H9 (cell line): ENCODE measurements around the gene NUAK2. TPM values are rescaled to one million over a fixed set of nuclear protein-coding genes. Genes with fewer than 3 reads are reported as not detected.

Experiments
- DNase-seq: peaks from one replicate; pipeline ENCODE4 v3.0.0-alpha.2; 2017
- H2AFZ ChIP-seq: one replicate; pipeline ENCODE4 v1.6.1; 2013; ENCODE audit warnings: mild to moderate bottlenecking, low read length, control low read depth, moderate library complexity
- H2AK5ac ChIP-seq: 2 replicates; pipeline ENCODE4 v1.6.1; 2013; ENCODE audit warnings: low read length, control low read depth, mixed read lengths; ENCODE audit not compliant: insufficient read length
- H2BK120ac ChIP-seq: one replicate; pipeline ENCODE4 v1.6.1; 2013; ENCODE audit warnings: low read depth, mild to moderate bottlenecking, low read length, control low read depth, inconsistent platforms; ENCODE audit not compliant: poor library complexity, severe bottlenecking
- H2BK12ac ChIP-seq: 2 replicates; pipeline ENCODE4 v1.6.1; 2013; ENCODE audit warnings: low read length, control low read depth, mixed read lengths, low read depth; ENCODE audit not compliant: insufficient read length
- H2BK15ac ChIP-seq: 2 replicates; pipeline ENCODE4 v1.6.1; 2013; ENCODE audit warnings: low read depth, low read length, control low read depth
- H2BK20ac ChIP-seq: one replicate; pipeline ENCODE4 v1.6.1; 2013; ENCODE audit warnings: low read depth, mild to moderate bottlenecking, low read length, control low read depth, inconsistent platforms; ENCODE audit not compliant: poor library complexity, severe bottlenecking
- H2BK5ac ChIP-seq: 2 replicates; pipeline ENCODE4 v1.6.1; 2013; ENCODE audit warnings: low read length, control low read depth, mixed read lengths; ENCODE audit not compliant: insufficient read length
- H3K14ac ChIP-seq: 2 replicates; pipeline ENCODE4 v1.6.1; 2013; ENCODE audit warnings: low read length, control low read depth; ENCODE audit not compliant: insufficient read depth
- H3K18ac ChIP-seq: 2 replicates; pipeline ENCODE4 v1.6.1; 2013; ENCODE audit warnings: low read depth, mild to moderate bottlenecking, mixed read lengths, low read length, control low read depth; ENCODE audit not compliant: insufficient read length
- H3K23ac ChIP-seq: 2 replicates; pipeline ENCODE4 v1.6.1; 2013; ENCODE audit warnings: low read length, control low read depth, mixed read lengths, low read depth; ENCODE audit not compliant: insufficient read length
- H3K23me2 ChIP-seq: 2 replicates; pipeline ENCODE4 v1.6.1; 2013; ENCODE audit warnings: low read depth, mild to moderate bottlenecking, mixed read lengths, low read length, control low read depth; ENCODE audit not compliant: insufficient read length, poor library complexity, severe bottlenecking
- H3K27ac ChIP-seq: 2 replicates; pipeline ENCODE4 v1.5.1; 2013; ENCODE audit warnings: low read length, control low read depth, mixed read lengths, low read depth; ENCODE audit not compliant: insufficient read length
- H3K27me3 ChIP-seq: 2 replicates; pipeline ENCODE4 v1.6.1; 2013; ENCODE audit warnings: low read length, control low read depth, inconsistent platforms; ENCODE audit not compliant: insufficient read depth
- H3K4ac ChIP-seq: 2 replicates; pipeline ENCODE4 v1.6.1; 2013; ENCODE audit warnings: low read depth, mild to moderate bottlenecking, control low read depth, inconsistent platforms, low read length, moderate library complexity
- H3K4me1 ChIP-seq: 2 replicates; pipeline ENCODE4 v1.6.1; 2013; ENCODE audit warnings: low read length, control low read depth, inconsistent platforms; ENCODE audit not compliant: insufficient read depth
- H3K4me2 ChIP-seq: 2 replicates; pipeline ENCODE4 v1.6.1; 2013; ENCODE audit warnings: low read length, control low read depth, mixed read lengths; ENCODE audit not compliant: insufficient read length, insufficient read depth
- H3K56ac ChIP-seq: 2 replicates; pipeline ENCODE4 v1.6.1; 2013; ENCODE audit warnings: low read depth, mild to moderate bottlenecking, mixed read lengths, low read length, control low read depth; ENCODE audit not compliant: insufficient read length
- H3K79me1 ChIP-seq: 2 replicates; pipeline ENCODE4 v1.6.1; 2013; ENCODE audit warnings: low read depth, mild to moderate bottlenecking, moderate library complexity, low read length, control low read depth, inconsistent platforms; ENCODE audit not compliant: insufficient read depth, poor library complexity, severe bottlenecking
- H3K79me2 ChIP-seq: 2 replicates; pipeline ENCODE4 v1.6.1; 2013; ENCODE audit warnings: low read length, control low read depth, inconsistent platforms; ENCODE audit not compliant: insufficient read depth
- H3K9ac ChIP-seq: 2 replicates; pipeline ENCODE4 v1.6.1; 2013; ENCODE audit warnings: low read length, control low read depth, mixed read lengths; ENCODE audit not compliant: insufficient read length; ENCODE audit errors: extremely low read depth
- H3K9me3 ChIP-seq: one replicate; pipeline ENCODE4 v1.6.1; 2013; ENCODE audit warnings: low read depth, low read length, inconsistent platforms; ENCODE audit not compliant: control insufficient read depth
- H3T11ph ChIP-seq: one replicate; pipeline ENCODE4 v1.6.1; 2013; ENCODE audit warnings: mild to moderate bottlenecking, low read length, control low read depth, inconsistent platforms
- H4K20me1 ChIP-seq: one replicate; pipeline ENCODE4 v1.6.1; 2013; ENCODE audit not compliant: control insufficient read depth, insufficient read length, insufficient read depth
- H4K5ac ChIP-seq: 2 replicates; pipeline ENCODE4 v1.6.1; 2013; ENCODE audit warnings: low read depth, mild to moderate bottlenecking, mixed read lengths, low read length, control low read depth; ENCODE audit not compliant: insufficient read length
- H4K8ac ChIP-seq: replicated peaks from 2 replicates; pipeline ENCODE4 v1.6.1; 2013; ENCODE audit warnings: low read length, control low read depth, mixed read lengths, low read depth; ENCODE audit not compliant: insufficient read length
- H4K91ac ChIP-seq: 2 replicates; pipeline ENCODE4 v1.6.1; 2013; ENCODE audit warnings: low read depth, mild to moderate bottlenecking, moderate library complexity, mixed read lengths, low read length, control low read depth; ENCODE audit not compliant: insufficient read length
- H3K27ac Mint-ChIP-seq, 3 experiments: 2 replicates in 2 of 3; 3 replicates in 1 of 3; pipeline ENCODE4 v1.8.0; 2020 to 2021; ENCODE audit warnings: mixed read lengths in 3 of 3, mild to moderate bottlenecking in 1 of 3, moderate library complexity in 1 of 3
- H3K27me3 Mint-ChIP-seq: 2 replicates; pipeline ENCODE4 v1.8.0; 2021; ENCODE audit warnings: low read depth, mild to moderate bottlenecking, moderate library complexity, mixed read lengths
- H3K36me3 Mint-ChIP-seq, 3 experiments: 2 replicates in 2 of 3; 3 replicates in 1 of 3; pipeline ENCODE4 v1.8.0; 2020 to 2021; ENCODE audit warnings: low read depth in 3 of 3, mixed read lengths in 3 of 3; ENCODE audit not compliant: insufficient read depth in 1 of 3
- H3K4me1 Mint-ChIP-seq, 2 experiments: 2 replicates each; pipeline ENCODE4 v1.8.0; 2020; ENCODE audit warnings: mixed read lengths in 2 of 2
- H3K4me3 Mint-ChIP-seq, 2 experiments: 2 replicates in 1 of 2; 3 replicates in 1 of 2; pipeline ENCODE4 v1.8.0; 2020 to 2021; ENCODE audit warnings: mild to moderate bottlenecking in 2 of 2, mixed read lengths in 2 of 2, moderate library complexity in 1 of 2
- H3K9me3 Mint-ChIP-seq, 2 experiments: 2 replicates in 1 of 2; 3 replicates in 1 of 2; pipeline ENCODE4 v1.8.0; 2020; ENCODE audit warnings: mild to moderate bottlenecking in 2 of 2, mixed read lengths in 2 of 2, moderate library complexity in 1 of 2
- CTCF ChIP-seq: fragments of 200-600 bp; sonication (generic); conservative IDR thresholded peaks from 3 replicates; pipeline ENCODE4 v1.8.0; 2021; ENCODE audit warnings: antibody characterized with exemption, mild to moderate bottlenecking
- WGBS: extraction: QIAGEN DNeasy Blood & Tissue Kit; methylation state at CpG from one replicate; pipeline ENCODE4 v1.1.7; 2013; ENCODE audit warnings: missing lambda C conversion rate, low lambda C conversion rate, mixed read lengths; ENCODE audit not compliant: insufficient read length; ENCODE audit errors: extremely low coverage; 5-methylcytosine and 5-hydroxymethylcytosine counted together
- total RNA-seq: library from RNA; stranded (reverse); gene quantifications from 2 replicates; pipeline ENCODE4 v1.2.1, GENCODE V29; 2021

The NUAK2 gene
- total RNA-seq, 1 experiment from 2014 or later = 15.4 TPM

DNA sequence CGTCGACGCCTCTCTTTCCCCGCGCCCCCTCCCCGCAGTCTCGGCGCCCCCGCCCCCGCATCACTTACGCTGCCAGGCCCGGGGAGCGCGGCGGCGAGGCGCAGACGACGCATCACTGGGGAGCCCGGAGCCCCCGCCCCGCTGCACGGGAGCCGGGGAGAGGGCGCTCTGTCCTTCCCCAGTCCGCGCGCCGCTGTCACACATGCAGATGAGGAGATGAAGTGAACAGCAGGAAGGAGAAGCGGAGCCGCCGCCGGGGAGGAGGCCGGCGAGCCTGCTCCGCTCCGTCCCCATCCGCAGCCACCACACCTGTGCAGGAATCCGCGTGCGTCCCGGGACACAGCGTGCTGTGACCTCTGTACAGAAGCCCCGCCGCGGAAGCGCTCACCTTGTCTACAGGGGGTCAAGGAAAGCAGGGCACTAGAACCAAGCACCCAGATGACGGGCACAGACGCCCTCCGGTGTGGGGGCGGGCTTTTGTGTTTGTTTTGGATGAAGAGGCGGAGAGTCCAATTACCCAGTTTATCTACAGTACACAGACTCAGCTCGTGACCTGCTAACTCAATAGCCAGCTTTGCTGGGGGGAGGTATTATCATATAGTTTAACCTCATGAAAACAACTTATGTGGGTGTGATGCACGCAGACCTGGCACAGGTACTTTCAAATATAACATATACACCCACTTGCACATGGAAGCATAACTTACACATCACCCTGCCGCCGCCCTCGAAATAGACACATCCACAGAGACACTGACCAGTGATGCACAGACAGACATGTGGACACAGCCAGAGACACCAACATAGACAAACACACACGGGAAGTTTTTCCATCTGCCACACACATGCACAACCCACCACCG, 22.8 kb upstream of the NUAK2 start:
- no CpG with 5 or more reads among the region's 59 CpGs for WGBS
- Histone ChIP-seq H2AK5ac (no peak overlapping the region), H3K27ac (no peak overlapping the region), H2BK12ac (no peak overlapping the region), H3K14ac (no peak overlapping the region), H3K9ac (no peak overlapping the region), H3K56ac (no peak overlapping the region), H3K9me3 (no peaks in the 10 kb centered on the region), H3K4ac (no peak overlapping the region), H3K79me2 (no peaks in the 10 kb centered on the region), H4K5ac (no peak overlapping the region), H3K18ac (no peak overlapping the region), H2BK20ac (no peak overlapping the region), H2BK120ac (no peak overlapping the region), H3K27me3 (peaks cover 12% of the 10 kb centered on the region; the same call in 1 of the 2 replicates), H3K79me1 (no peaks in the 10 kb centered on the region), H4K91ac (no peak overlapping the region), H3T11ph (no peak overlapping the region), H4K20me1 (no peaks in the 10 kb centered on the region), H3K4me2 (peak overlapping the region; percentile 72), H2BK5ac (no peak overlapping the region), H3K23ac (no peak overlapping the region), H3K23me2 (peaks cover 4% of the 10 kb centered on the region), H4K8ac (no peak overlapping the region), H3K4me1 (peaks cover 2% of the 10 kb centered on the region; the same call in 1 of the 2 replicates), H2AFZ (no peak overlapping the region), H2BK15ac (no peak overlapping the region)
- peaks cover 69% of the 10 kb centered on the region for H3K27me3 Mint-ChIP-seq
- no peak for DNase-seq
- H3K9me3 Mint-ChIP-seq = no peaks in the 10 kb centered on the region
- peaks cover 41% of the 10 kb centered on the region in 2 experiments for H3K4me1 Mint-ChIP-seq
- peak overlapping the region; percentile 60 to 79 for H3K4me3 Mint-ChIP-seq
- H3K36me3 Mint-ChIP-seq = peaks cover 0 to 2% (median 0%) of the 10 kb centered on the region in 3 experiments; a peak in 2 of 7 replicates
- H3K27ac Mint-ChIP-seq = no peak overlapping the region
- TF ChIP-seq CTCF = no peak
